IPS-18a (cell line): Measurements from ENCODE around the gene MEF2A.

ENCODE experiments used
- H3K27ac ChIP-seq: one replicate; pipeline ENCODE4 v1.5.1; 2013; ENCODE audit warnings: low read length
- H3K27me3 ChIP-seq: one replicate; pipeline ENCODE4 v1.6.1; 2013; ENCODE audit warnings: mild to moderate bottlenecking, low read length; ENCODE audit not compliant: control insufficient read depth, insufficient read depth
- H3K36me3 ChIP-seq: one replicate; pipeline ENCODE4 v1.6.1; 2013; ENCODE audit warnings: low read depth, low read length; ENCODE audit not compliant: control insufficient read depth
- H3K4me1 ChIP-seq: one replicate; pipeline ENCODE4 v1.6.1; 2013; ENCODE audit warnings: low read depth, low read length; ENCODE audit not compliant: control insufficient read depth
- H3K4me3 ChIP-seq: one replicate; pipeline ENCODE4 v1.5.1; 2013; ENCODE audit warnings: low read length
- H3K9ac ChIP-seq: one replicate; pipeline ENCODE4 v1.6.1; 2013; ENCODE audit warnings: mild to moderate bottlenecking, low read length, moderate library complexity
- H3K9me3 ChIP-seq: one replicate; pipeline ENCODE4 v1.6.1; 2013; ENCODE audit warnings: low read depth, low read length; ENCODE audit not compliant: control insufficient read depth

Gene MEF2A

DNA sequence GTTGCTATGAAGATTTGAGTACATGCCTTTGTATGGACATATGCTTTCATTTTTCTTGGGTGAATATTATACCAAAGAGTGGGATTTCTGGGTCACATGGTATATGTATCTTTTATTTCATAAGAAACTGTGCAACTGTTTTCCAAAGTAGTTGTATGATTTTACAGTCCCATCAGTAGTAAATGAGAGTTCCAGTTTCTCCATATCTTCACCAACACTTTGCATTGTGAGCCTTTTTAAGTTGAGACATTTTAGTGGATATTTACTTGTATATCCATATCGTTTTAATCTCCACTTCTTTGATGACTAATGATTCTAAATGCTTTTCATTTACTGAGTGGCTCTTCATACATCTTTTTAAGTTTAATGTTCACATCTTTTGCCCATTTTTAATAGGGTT, 20.3 kb downstream of the MEF2A start:
- Histone ChIP-seq H3K9ac (no peak overlapping the region), H3K36me3 (peaks cover 3% of the 10 kb centered on the region), H3K9me3 (peaks cover 10% of the 10 kb centered on the region), H3K4me3 (no peak overlapping the region), H3K27ac (no peak overlapping the region), H3K4me1 (peaks cover 23% of the 10 kb centered on the region), H3K27me3 (no peaks in the 10 kb centered on the region)

DNA sequence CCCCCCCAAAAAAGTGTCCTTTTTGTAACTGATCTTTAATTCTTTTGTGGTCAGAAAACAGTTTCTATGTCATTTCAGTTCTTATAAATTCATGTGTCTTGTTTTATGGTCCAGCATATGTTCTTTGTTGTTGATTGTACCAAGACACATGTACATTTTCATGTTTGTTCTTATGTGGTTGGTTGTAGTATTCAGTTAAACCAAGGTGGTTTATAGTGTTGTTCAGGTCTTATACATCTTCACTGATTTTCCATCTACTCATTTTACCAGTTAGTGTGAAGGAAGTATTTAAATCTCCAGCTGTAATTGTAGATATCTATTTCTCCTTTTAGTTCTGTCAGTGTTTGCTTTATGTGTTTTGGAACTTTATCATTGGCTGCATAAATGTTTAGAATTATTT, 24.0 kb downstream of the MEF2A start:
- H3K27ac ChIP-seq = no peak overlapping the region
- H3K9me3 ChIP-seq = peaks cover 10% of the 10 kb centered on the region
- no peaks in the 10 kb centered on the region for H3K27me3 ChIP-seq
- H3K36me3 ChIP-seq = peaks cover 3% of the 10 kb centered on the region
- H3K4me3 ChIP-seq = no peak overlapping the region
- peaks cover 3% of the 10 kb centered on the region for H3K4me1 ChIP-seq
- no peak overlapping the region for H3K9ac ChIP-seq

DNA sequence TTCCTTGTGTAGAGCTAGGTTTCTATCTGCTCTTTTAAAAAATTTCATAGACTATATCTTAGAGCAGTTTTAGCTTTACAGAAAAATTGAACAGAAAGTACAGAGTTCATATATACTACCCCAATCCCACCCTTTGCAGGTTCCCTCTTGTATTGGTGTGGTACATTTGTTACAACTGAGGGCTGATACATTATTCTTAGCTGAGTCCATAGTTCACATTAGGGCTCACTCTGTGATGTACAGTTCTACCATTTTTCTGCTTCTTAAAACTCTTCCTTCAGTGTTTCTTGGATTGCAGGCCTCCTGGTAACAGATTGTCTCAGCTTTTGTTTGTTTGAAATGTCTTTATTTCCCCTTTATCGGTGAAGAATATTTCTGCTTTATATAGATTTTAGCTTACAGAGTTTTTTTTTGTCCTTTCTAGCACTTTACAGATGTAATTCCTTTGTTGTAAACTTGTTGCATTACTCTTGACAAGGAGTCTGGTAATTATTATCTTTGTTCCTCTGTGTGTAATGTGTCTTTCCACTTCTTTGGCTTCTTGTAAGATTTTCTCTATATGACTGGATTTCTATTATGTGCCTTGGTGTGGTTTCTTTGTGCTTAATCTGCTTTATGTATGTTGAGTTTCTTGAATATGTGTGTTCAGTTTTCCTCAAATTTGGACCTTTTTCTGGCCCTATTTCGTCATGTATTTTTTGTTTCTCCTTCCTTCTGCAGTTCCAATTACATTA, 25.3 kb downstream of the MEF2A start:
- no peak overlapping the region for H3K9ac ChIP-seq
- no peak overlapping the region for H3K4me3 ChIP-seq
- H3K9me3 ChIP-seq = peaks cover 4% of the 10 kb centered on the region
- H3K4me1 ChIP-seq = peaks cover 3% of the 10 kb centered on the region
- H3K27me3 ChIP-seq = no peaks in the 10 kb centered on the region
- H3K27ac ChIP-seq = no peak overlapping the region
- no peaks in the 10 kb centered on the region for H3K36me3 ChIP-seq

DNA sequence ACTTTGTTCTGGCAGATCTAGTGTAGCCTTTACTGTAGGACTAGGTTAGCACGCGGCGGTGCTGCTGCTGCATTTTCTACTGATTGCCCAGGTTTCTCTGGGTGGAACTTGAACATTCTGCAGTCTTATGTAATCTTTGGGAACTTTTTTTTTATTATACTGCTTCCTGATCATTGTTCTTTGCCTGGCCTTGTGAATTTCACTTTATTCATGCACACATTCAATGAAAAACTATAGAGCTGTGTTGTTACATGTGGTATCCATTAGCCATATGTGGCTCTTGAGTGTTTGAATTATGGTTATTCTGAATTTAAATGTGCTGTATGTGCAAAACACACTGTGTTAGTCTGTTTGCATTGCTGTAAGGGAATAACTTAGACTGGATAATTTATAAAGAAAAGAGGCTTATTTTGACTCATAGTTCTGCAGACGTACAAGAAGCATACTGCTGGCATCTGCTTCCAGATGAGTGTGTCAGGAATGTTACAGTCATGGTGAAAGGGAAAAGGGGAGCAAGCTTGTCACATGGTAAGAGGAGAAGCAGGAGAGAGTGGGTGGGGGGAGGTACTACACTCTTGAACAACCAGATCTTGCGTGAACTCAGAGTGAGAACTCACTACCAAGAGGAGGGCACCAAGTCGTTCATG, 26.5 kb downstream of the MEF2A start:
- no peaks in the 10 kb centered on the region for H3K36me3 ChIP-seq

DNA sequence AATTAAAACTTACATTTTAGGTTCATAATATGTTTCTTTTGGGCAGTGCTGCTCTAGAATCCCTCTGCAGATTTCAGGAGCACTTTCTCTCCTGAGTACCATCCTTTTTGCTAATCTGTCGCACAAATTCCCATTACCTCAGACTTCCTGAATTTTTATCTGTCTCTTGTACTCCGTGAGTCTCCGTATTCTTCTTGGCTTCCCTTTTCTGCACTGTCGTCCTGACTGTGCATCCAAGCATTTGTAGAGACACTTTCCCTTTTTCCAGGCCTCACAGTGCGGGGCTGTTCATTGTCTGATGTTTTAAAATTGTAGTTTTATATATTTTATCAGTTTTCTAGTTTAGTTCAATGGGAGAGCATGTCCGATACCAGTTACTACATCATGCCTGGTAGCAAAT, 27.3 kb downstream of the MEF2A start:
- Histone ChIP-seq H3K9ac (no peak overlapping the region), H3K27ac (no peak overlapping the region), H3K4me3 (no peak overlapping the region), H3K4me1 (peaks cover 3% of the 10 kb centered on the region), H3K9me3 (no peaks in the 10 kb centered on the region), H3K27me3 (no peaks in the 10 kb centered on the region), H3K36me3 (no peaks in the 10 kb centered on the region)

More for the DNA sequence above, 26.5 kb downstream of the MEF2A start:
- H3K27me3 ChIP-seq = no peaks in the 10 kb centered on the region
- H3K9ac ChIP-seq = no peak overlapping the region
- no peak overlapping the region for H3K27ac ChIP-seq
- H3K9me3 ChIP-seq = no peaks in the 10 kb centered on the region
- peaks cover 3% of the 10 kb centered on the region for H3K4me1 ChIP-seq
- H3K4me3 ChIP-seq = no peak overlapping the region

DNA sequence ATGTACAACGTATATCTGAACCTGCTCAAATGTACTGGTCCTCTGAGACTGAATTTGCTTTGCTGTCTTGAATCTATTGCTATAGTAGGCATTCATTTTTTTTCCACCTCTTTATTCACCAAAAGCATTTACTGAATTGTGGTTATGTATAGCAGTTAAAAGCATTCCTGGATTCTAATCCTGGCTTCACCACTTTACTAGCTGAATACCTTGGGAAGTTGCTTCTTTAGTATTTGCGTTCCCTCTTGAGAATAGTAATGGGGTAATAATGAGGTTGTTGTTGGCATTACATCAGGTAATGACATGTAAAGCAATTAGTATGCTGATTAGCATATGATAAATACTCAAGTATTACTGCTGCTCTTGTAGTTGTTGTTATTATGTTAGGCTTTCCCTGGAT, 29.1 kb downstream of the MEF2A start:
- Histone ChIP-seq H3K27ac (no peak overlapping the region), H3K36me3 (no peaks in the 10 kb centered on the region), H3K4me1 (no peaks in the 10 kb centered on the region), H3K27me3 (no peaks in the 10 kb centered on the region), H3K9ac (no peak overlapping the region), H3K4me3 (no peak overlapping the region), H3K9me3 (no peaks in the 10 kb centered on the region)

DNA sequence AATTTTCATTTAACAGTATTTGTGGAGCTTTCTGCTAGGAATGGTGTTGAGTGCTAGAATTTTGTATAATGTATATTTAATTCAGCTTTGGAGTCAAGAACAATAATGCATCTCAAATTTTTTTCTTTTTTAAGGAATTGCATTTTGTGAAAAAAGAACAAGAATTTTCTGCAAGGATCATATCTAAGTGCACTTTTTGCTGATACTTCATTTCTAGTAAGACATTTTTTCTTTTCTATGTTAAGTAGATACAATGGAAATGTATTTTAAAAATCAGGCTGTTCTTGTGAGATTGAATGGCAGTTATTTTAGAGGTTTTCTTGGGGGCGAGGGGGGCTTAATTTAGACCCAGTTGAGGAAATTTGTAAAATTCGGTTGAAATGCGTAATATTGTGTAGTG, 32.5 kb downstream of the MEF2A start:
- Histone ChIP-seq H3K36me3 (no peaks in the 10 kb centered on the region), H3K4me3 (no peak overlapping the region), H3K4me1 (peaks cover 5% of the 10 kb centered on the region), H3K9ac (no peak overlapping the region), H3K9me3 (no peaks in the 10 kb centered on the region), H3K27ac (no peak overlapping the region), H3K27me3 (no peaks in the 10 kb centered on the region)

DNA sequence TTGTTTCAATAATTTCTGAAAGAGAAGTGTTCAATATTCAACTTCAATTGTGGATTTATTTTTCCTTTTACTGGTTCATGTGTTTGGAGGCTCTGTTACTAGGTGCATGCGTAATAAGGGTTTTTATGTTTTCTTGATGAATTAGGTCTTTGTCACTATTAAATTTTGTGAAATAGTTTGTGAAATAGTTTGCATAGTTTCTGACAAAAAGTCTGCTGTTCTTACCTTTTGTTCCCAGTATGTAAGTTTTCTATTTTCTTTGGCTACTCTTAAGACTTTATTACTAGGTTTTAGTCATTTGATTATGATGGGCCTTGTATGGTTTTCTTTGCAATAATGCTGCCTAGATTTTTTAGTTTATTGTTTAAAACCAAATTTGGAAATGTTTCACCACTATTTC, 38.0 kb downstream of the MEF2A start:
- Histone ChIP-seq H3K4me1 (peaks cover 12% of the 10 kb centered on the region), H3K9me3 (no peaks in the 10 kb centered on the region), H3K27ac (no peak overlapping the region), H3K9ac (no peak overlapping the region), H3K36me3 (no peaks in the 10 kb centered on the region), H3K4me3 (no peak overlapping the region), H3K27me3 (no peaks in the 10 kb centered on the region)

DNA sequence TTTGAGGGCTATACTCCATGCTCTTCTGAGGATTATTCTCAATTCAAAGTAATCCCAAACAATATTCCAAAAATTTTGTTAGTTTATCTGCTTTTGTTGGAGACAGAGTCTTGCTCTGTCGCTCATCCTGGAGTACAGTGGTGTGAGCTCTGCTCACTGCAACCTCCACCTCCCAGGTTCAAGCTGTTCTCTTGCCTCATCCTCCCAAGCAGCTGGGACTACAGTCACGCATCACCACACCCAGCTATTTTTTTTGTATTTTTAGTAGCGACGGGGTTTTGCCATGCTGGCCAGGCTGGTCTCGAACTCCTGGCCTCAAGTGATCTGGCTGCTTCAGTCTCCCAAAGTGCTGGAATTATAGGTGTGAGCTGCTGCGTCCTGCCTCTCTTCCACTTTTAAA, 39.1 kb downstream of the MEF2A start:
- H3K4me1 ChIP-seq = peaks cover 12% of the 10 kb centered on the region
- H3K9ac ChIP-seq = no peak overlapping the region
- no peak overlapping the region for H3K4me3 ChIP-seq
- no peaks in the 10 kb centered on the region for H3K36me3 ChIP-seq
- H3K9me3 ChIP-seq = no peaks in the 10 kb centered on the region
- no peak overlapping the region for H3K27ac ChIP-seq
- no peaks in the 10 kb centered on the region for H3K27me3 ChIP-seq

DNA sequence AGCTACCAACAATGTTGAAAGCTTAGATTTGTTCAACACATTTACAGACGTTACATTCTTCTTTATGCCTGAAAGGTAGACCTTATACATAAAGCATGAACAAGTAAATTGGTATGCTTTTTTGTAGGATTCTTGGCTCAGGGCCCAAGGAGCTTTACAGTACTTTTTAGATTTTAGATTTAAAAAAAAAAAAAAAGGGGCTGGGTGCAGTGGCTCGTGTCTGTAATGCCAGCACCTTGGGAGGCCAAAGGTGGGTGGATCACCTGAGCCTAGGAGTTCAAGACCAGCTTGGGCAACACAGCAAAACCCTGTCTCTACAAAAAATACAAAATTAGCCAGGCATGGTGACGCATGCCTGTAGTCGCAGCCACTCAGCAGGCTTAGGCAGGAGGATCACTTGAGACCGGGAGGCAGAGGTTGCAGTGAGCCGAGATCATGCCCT, 39.7 kb downstream of the MEF2A start:
- no peak overlapping the region for H3K9ac ChIP-seq
- no peaks in the 10 kb centered on the region for H3K27me3 ChIP-seq
- H3K9me3 ChIP-seq = no peaks in the 10 kb centered on the region
- H3K27ac ChIP-seq = no peak overlapping the region
- no peaks in the 10 kb centered on the region for H3K36me3 ChIP-seq
- no peak overlapping the region for H3K4me3 ChIP-seq
- peaks cover 12% of the 10 kb centered on the region for H3K4me1 ChIP-seq

DNA sequence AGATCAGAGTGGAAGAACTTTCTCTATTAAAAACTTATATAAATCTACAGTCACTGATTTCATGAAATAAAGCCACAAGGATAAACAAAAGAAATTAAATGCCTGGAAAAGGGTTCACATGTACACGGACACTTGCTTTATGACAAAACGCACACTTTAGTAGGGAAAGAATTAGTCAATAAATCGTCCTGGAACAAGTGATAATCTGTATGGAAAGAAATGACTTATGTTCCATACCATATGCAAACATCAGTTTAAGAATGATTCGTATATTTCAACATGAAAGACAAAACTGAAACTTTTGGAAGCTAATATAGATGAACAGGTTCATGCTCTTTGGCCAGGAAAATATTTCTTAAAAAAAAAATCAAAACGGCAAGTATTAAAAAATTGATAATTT, 40.2 kb downstream of the MEF2A start:
- H3K4me3 ChIP-seq = no peak overlapping the region
- H3K4me1 ChIP-seq = peaks cover 12% of the 10 kb centered on the region
- no peak overlapping the region for H3K27ac ChIP-seq
- H3K27me3 ChIP-seq = no peaks in the 10 kb centered on the region
- H3K9ac ChIP-seq = no peak overlapping the region
- no peaks in the 10 kb centered on the region for H3K9me3 ChIP-seq
- no peaks in the 10 kb centered on the region for H3K36me3 ChIP-seq

DNA sequence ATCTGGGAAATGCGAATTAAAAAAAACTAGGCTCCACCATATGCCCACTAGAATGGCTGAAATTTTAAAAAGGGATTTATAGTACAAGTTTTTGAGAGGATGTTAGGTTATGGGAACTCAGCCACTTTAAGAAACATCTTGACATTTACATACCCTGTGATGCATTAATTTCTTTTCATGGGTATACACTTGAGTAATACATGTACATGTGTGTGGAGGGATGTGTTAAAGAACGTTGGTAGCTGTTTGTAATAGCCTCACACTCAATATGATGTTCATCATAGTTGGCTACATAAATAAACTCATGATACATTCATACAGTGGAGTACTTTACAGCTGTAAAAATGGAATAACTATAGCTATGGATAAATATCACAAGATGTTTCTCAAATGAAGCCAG, 40.9 kb downstream of the MEF2A start:
- Histone ChIP-seq H3K36me3 (no peaks in the 10 kb centered on the region), H3K4me3 (no peak overlapping the region), H3K27me3 (no peaks in the 10 kb centered on the region), H3K27ac (no peak overlapping the region), H3K9me3 (no peaks in the 10 kb centered on the region), H3K9ac (no peak overlapping the region), H3K4me1 (peaks cover 10% of the 10 kb centered on the region)
